ENCODE data around the gene CNP.
"Not testable (repeated sequence)": the region's sequence is repeated elsewhere in the genome, so short reads cannot be mapped to it uniquely, and the experiment has no call there.

GRCh38 chr17:42012363-42012762 is 45.8 kb downstream of the CNP start:
- TF ChIP-seq CTCF (IDR thresholded peaks at IDR 0.05); EZH2 (IDR thresholded peaks at IDR 0.05; ENCODE audit: borderline replicate concordance, insufficient read depth, low read depth, low read length, poor library complexity, severe bottlenecking): not testable (repeated sequence)
